NCI-H526 treated with DMSO at 0.1 percent for 48 hours (cell line): ENCODE measurements around the gene IL19.

Experiments
- DNase-seq: peaks from one replicate; lab custom pipeline; 2025; lab: John Stamatoyannopoulos, UW

Gene IL19

GRCh38 chr1:206770531-206771337 lies at the start of gene IL19:
IL19 (plus strand) TSS chr1:206770773; CDS start chr1:206836663, 65,890 bp downstream.
- DNase-seq = peak; percentile 55

GRCh38 chr1:206721454-206721853 lies 49.1 kb upstream of the IL19 start:
- DNase-seq = no peak

GRCh38 chr1:206722751-206723461 lies 47.7 kb upstream of the IL19 start:
- DNase-seq = no peak

- no peak for DNase-seq
Measured at GRCh38 chr1:206723462-206723804, 47.1 kb upstream of the IL19 start.

- DNase-seq = no peak
Measured at GRCh38 chr1:206723805-206724472, 46.6 kb upstream of the IL19 start.

GRCh38 chr1:206725109-206725963 lies 45.2 kb upstream of the IL19 start:
- no peak for DNase-seq

- no peak for DNase-seq
Measured at GRCh38 chr1:206727981-206728696, 42.4 kb upstream of the IL19 start.

- no peak for DNase-seq
Measured at GRCh38 chr1:206728697-206728987, 41.9 kb upstream of the IL19 start.

GRCh38 chr1:206729050-206729449 lies 41.5 kb upstream of the IL19 start:
- DNase-seq = no peak

- no peak for DNase-seq
Measured at GRCh38 chr1:206729507-206729906, 41.1 kb upstream of the IL19 start.

GRCh38 chr1:206732508-206732907 lies 38.1 kb upstream of the IL19 start:
- no peak for DNase-seq

GRCh38 chr1:206732992-206733391 lies 37.6 kb upstream of the IL19 start:
- DNase-seq = no peak

- peak; percentile 13 for DNase-seq
Measured at GRCh38 chr1:206734499-206735142, 36.0 kb upstream of the IL19 start.

GRCh38 chr1:206735553-206736031 lies 35.0 kb upstream of the IL19 start:
- DNase-seq = no peak

GRCh38 chr1:206736878-206737728 lies 33.5 kb upstream of the IL19 start:
- DNase-seq = no peak

GRCh38 chr1:206737729-206738201 lies 32.8 kb upstream of the IL19 start:
- no peak for DNase-seq

- DNase-seq = peak; percentile 97
Measured at GRCh38 chr1:206738370-206739366, 31.9 kb upstream of the IL19 start.

- peak; percentile 97 for DNase-seq
Measured at GRCh38 chr1:206739411-206740076, 31.0 kb upstream of the IL19 start.
